H1 (cell line): ENCODE data around the gene GRM1. TPM values are rescaled to one million over a fixed set of nuclear protein-coding genes. Genes with fewer than 3 reads are reported as not detected.

Experiments
- CTCF ChIA-PET: fragments of 300-600 bp; sonication (Branson Sonifier 250); formaldehyde crosslinking; loops from one replicate; lab custom pipeline; 2021; ENCODE audit not compliant: partially characterized antibody; lab: Charles Lee
- POLR2A ChIA-PET: fragments of 300-600 bp; sonication (Branson Sonifier 250); formaldehyde crosslinking; loops from one replicate; lab custom pipeline; 2021; ENCODE audit warnings: inconsistent platforms; ENCODE audit not compliant: partially characterized antibody; lab: Charles Lee
- DNase-seq, 2 experiments: peaks; one replicate each; pipeline versions ENCODE4 v3.0.0 to v3.0.0-alpha.2; 2010 to 2022; ENCODE audit warnings: low spot score in 2 of 2, low read depth in 1 of 2, mixed read lengths in 1 of 2
- FAIRE-seq: peaks from 2 replicates; lab custom pipeline; 2011; peaks lifted over from hg19 to GRCh38; lab: Jason Lieb, UNC
- H2AFZ ChIP-seq: 2 replicates; pipeline ENCODE4 v1.8.1; 2012; ENCODE audit warnings: low read length, inconsistent platforms
- H2AK5ac ChIP-seq: 2 replicates; pipeline ENCODE4 v1.6.1; 2013; ENCODE audit warnings: low read depth, low read length
- H2BK120ac ChIP-seq: replicated peaks from 2 replicates; pipeline ENCODE3; 2013; ENCODE audit warnings: low read depth, low read length, inconsistent platforms
- H2BK12ac ChIP-seq: 2 replicates; pipeline ENCODE4 v1.6.1; 2013; ENCODE audit warnings: low read depth, low read length
- H2BK15ac ChIP-seq: 2 replicates; pipeline ENCODE4 v1.6.1; 2013; ENCODE audit warnings: low read length
- H2BK20ac ChIP-seq: 2 replicates; pipeline ENCODE4 v1.6.1; 2013; ENCODE audit warnings: low read length
- H2BK5ac ChIP-seq: 2 replicates; pipeline ENCODE4 v1.6.1; 2013; ENCODE audit warnings: low read depth, low read length
- H3K14ac ChIP-seq: 2 replicates; pipeline ENCODE4 v1.6.1; 2013; ENCODE audit warnings: inconsistent platforms; ENCODE audit not compliant: insufficient read length
- H3K18ac ChIP-seq: 2 replicates; pipeline ENCODE4 v1.6.1; 2013; ENCODE audit warnings: low read length; ENCODE audit errors: extremely low read depth
- H3K23ac ChIP-seq: 2 replicates; pipeline ENCODE4 v1.6.1; 2013; ENCODE audit warnings: inconsistent platforms; ENCODE audit not compliant: insufficient read length
- H3K23me2 ChIP-seq: 2 replicates; pipeline ENCODE4 v1.6.1; 2013; ENCODE audit warnings: low read depth, low read length
- H3K27ac ChIP-seq: 2 replicates; pipeline ENCODE4 v1.6.1; 2011; ENCODE audit warnings: low read depth, low read length, inconsistent platforms
- H3K27me3 ChIP-seq, 4 experiments: replicated peaks in 1 of 4; 1 replicate in 1 of 4; 2 replicates in 3 of 4; pipeline versions ENCODE4 v1.6.1 to v1.8.1; 2011 to 2013; ENCODE audit warnings: low read length in 3 of 4, mild to moderate bottlenecking in 3 of 4, inconsistent platforms in 2 of 4, mixed read lengths in 2 of 4, moderate library complexity in 1 of 4; ENCODE audit not compliant: control insufficient read depth in 3 of 4, insufficient read depth in 3 of 4; ENCODE audit errors: extremely low read depth in 1 of 4
- H3K36me3 ChIP-seq, 4 experiments: 2 replicates each; pipeline versions ENCODE4 v1.6.1 to v1.8.1; 2011 to 2013; ENCODE audit warnings: mild to moderate bottlenecking in 4 of 4, low read length in 3 of 4, moderate library complexity in 2 of 4, control low read depth in 1 of 4, inconsistent platforms in 1 of 4; ENCODE audit not compliant: insufficient read depth in 4 of 4, control insufficient read depth in 2 of 4
- H3K4ac ChIP-seq: replicated peaks from 2 replicates; pipeline ENCODE3; 2013; ENCODE audit warnings: low read length, low read depth, mixed read lengths, inconsistent platforms; ENCODE audit not compliant: insufficient read length
- H3K4me1 ChIP-seq, 4 experiments: replicated peaks in 1 of 4; 1 replicate in 1 of 4; 2 replicates in 3 of 4; pipeline versions ENCODE4 v1.6.1 to v1.8.1; 2011 to 2013; ENCODE audit warnings: low read length in 3 of 4, inconsistent platforms in 2 of 4, mixed read lengths in 1 of 4; ENCODE audit not compliant: insufficient read depth in 4 of 4, control insufficient read depth in 3 of 4
- H3K4me2 ChIP-seq, 2 experiments: 2 replicates each; pipeline versions ENCODE4 v1.6.1 to v1.8.1; 2011 to 2013; ENCODE audit warnings: low read depth in 2 of 2, low read length in 2 of 2, control low read depth in 1 of 2, inconsistent platforms in 1 of 2, mild to moderate bottlenecking in 1 of 2; ENCODE audit not compliant: insufficient read depth in 1 of 2
- H3K4me3 ChIP-seq, 4 experiments: fragments of 200-600, 300-600 bp in 1 of 4; sonication (generic), shearing (Covaris generic), sonication (Bioruptor Twin) in 1 of 4; 2 replicates each; pipeline versions ENCODE4 v1.5.1 to v1.8.1; 2011 to 2016; ENCODE audit warnings: low read length in 4 of 4, low read depth in 3 of 4, control low read depth in 2 of 4, inconsistent platforms in 2 of 4, mild to moderate bottlenecking in 2 of 4, mixed read lengths in 1 of 4, moderate library complexity in 1 of 4; ENCODE audit not compliant: insufficient read depth in 2 of 4; ENCODE audit errors: extremely low read depth in 1 of 4
- H3K56ac ChIP-seq: replicated peaks from 2 replicates; pipeline ENCODE3; 2013; ENCODE audit warnings: low read depth, mild to moderate bottlenecking, mixed read lengths, low read length, inconsistent platforms; ENCODE audit not compliant: insufficient read length
- H3K79me1 ChIP-seq: 2 replicates; pipeline ENCODE4 v1.6.1; 2013; ENCODE audit warnings: low read depth, low read length, control low read depth
- H3K79me2 ChIP-seq, 2 experiments: 2 replicates each; pipeline versions ENCODE4 v1.6.1 to v1.8.1; 2012 to 2013; ENCODE audit warnings: low read length in 2 of 2, mild to moderate bottlenecking in 2 of 2, inconsistent platforms in 1 of 2; ENCODE audit not compliant: insufficient read depth in 2 of 2, control insufficient read depth in 1 of 2
- H3K9ac ChIP-seq, 4 experiments: replicated peaks in 1 of 4; 1 replicate in 1 of 4; 2 replicates in 3 of 4; pipeline versions ENCODE4 v1.6.1 to v1.8.1; 2011 to 2013; ENCODE audit warnings: low read depth in 3 of 4, low read length in 3 of 4, control low read depth in 2 of 4, mild to moderate bottlenecking in 2 of 4, moderate library complexity in 2 of 4, inconsistent platforms in 1 of 4; ENCODE audit errors: extremely low read depth in 1 of 4
- H3K9me3 ChIP-seq, 2 experiments: 2 replicates each; pipeline versions ENCODE4 v1.6.1 to v1.8.1; 2012 to 2013; ENCODE audit warnings: mild to moderate bottlenecking in 2 of 2, moderate library complexity in 2 of 2, control low read depth in 1 of 2, inconsistent platforms in 1 of 2, low read depth in 1 of 2, low read length in 1 of 2, mixed read lengths in 1 of 2; ENCODE audit not compliant: insufficient read depth in 2 of 2
- H4K20me1 ChIP-seq, 2 experiments: replicated peaks in 1 of 2; 2 replicates each; pipeline versions ENCODE3 to v1.8.1; 2011 to 2013; ENCODE audit warnings: inconsistent platforms in 2 of 2, low read length in 2 of 2, mild to moderate bottlenecking in 1 of 2; ENCODE audit not compliant: insufficient read depth in 2 of 2, control insufficient read depth in 1 of 2
- H4K5ac ChIP-seq: 2 replicates; pipeline ENCODE4 v1.6.1; 2013; ENCODE audit warnings: low read length, low read depth, mixed read lengths, inconsistent platforms; ENCODE audit not compliant: insufficient read length
- H4K8ac ChIP-seq: 2 replicates; pipeline ENCODE4 v1.8.0; 2013; ENCODE audit warnings: mild to moderate bottlenecking, moderate library complexity, low read length, inconsistent platforms; ENCODE audit not compliant: insufficient read depth; ENCODE audit errors: extremely low read depth
- H4K91ac ChIP-seq: replicated peaks from 2 replicates; pipeline ENCODE3; 2013; ENCODE audit warnings: low read length, mixed read lengths, inconsistent platforms; ENCODE audit not compliant: insufficient read length
- POLR2AphosphoS5 ChIP-seq: IDR thresholded peaks from 2 replicates; pipeline ENCODE4 v1.6.1; 2011; ENCODE audit warnings: low read depth, low read length
- SAP30 ChIP-seq: fragments of 300-600 bp; sonication (generic); IDR thresholded peaks from 2 replicates; pipeline ENCODE4 v1.7.1; 2012; ENCODE audit warnings: low read length, moderate library complexity, mild to moderate bottlenecking, inconsistent platforms; ENCODE audit not compliant: insufficient read depth, insufficient replicate concordance
- SP2 ChIP-seq: IDR thresholded peaks from 2 replicates; pipeline ENCODE4 v1.6.1; 2012; ENCODE audit warnings: mild to moderate bottlenecking, low read length, inconsistent platforms
- YY1 ChIP-seq: IDR thresholded peaks from 2 replicates; pipeline ENCODE4 v1.6.1; 2011; ENCODE audit warnings: low read depth, mild to moderate bottlenecking, low read length
- WGBS, 2 experiments: shearing (Covaris generic) in 1 of 2; methylation state at CpG; one replicate each; pipeline versions ENCODE4 v1.1.6 to v1.1.7; 2013 to 2015; ENCODE audit warnings: low lambda C conversion rate in 2 of 2, mixed read lengths in 2 of 2, inconsistent platforms in 1 of 2, low coverage in 1 of 2, missing lambda C conversion rate in 1 of 2; ENCODE audit not compliant: insufficient replicate concordance in 2 of 2, insufficient coverage in 1 of 2, insufficient read length in 1 of 2; ENCODE audit errors: extremely low coverage in 1 of 2, missing lambda C conversion rate in 1 of 2; 5-methylcytosine and 5-hydroxymethylcytosine counted together
- polyA plus RNA-seq, 7 experiments: library from polyadenylated mRNA; depleted of rRNA in 3 of 7; stranded (reverse) in 5 of 7; unstranded in 2 of 7; fragments of >200 nt in 5 of 7; fragments of 200-250 nt in 2 of 7; gene quantifications; 1 replicate in 5 of 7; 2 replicates in 1 of 7; 4 replicates in 1 of 7; pipeline versions ENCODE4 v1.2.1 to v1.2.3, GENCODE V29; 2011 to 2013; ENCODE audit warnings: missing spikeins in 2 of 7, mixed read lengths in 2 of 7
- total RNA-seq: library from RNA; stranded (reverse); fragmentation: NEBNext Ultra II Directional; extraction: Animal tissue kit (Norgen Biotek cat#: 25700); gene quantifications from 2 replicates; pipeline ENCODE4 v1.2.1, GENCODE V29; 2021

The GRM1 gene
- total and polyA plus RNA-seq, 2 of the 8 experiments (the other 6 are each of a cell fraction or from before 2014, with no cell fraction given): 0.15 to 1.3 TPM

DNA sequence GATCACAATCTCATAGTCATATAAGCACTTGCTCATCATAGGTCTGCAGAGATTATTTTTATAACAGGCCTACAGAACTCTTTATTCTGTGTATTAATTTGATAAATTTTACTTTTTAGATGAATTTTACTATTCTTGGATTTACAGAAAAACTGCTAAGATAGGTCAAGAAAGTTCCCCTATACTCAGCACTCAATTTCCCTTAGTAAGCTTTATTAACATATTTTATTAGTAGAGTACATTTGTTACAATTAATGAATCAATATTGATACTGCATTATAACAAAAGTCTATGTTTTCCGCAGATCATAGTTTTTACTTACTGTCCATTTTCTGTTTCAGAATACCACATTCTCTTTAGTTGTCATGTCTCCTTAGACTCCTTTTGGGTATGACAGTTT is 148.9 kb downstream of the GRM1 start:
- Histone ChIP-seq H4K91ac (no peak overlapping the region), H3K4me3 (no peak overlapping the region), H2BK120ac (no peak overlapping the region), H3K79me1 (no peaks in the 10 kb centered on the region), H2BK20ac (no peak overlapping the region), H3K18ac (no peak overlapping the region), H3K14ac (no peak overlapping the region), H4K8ac (no peak overlapping the region), H4K5ac (no peak overlapping the region), H3K56ac (no peak overlapping the region), H2BK15ac (no peak overlapping the region), H3K9ac (no peak overlapping the region), H2AK5ac (no peak overlapping the region), H3K4ac (no peak overlapping the region), H4K20me1 (no peaks in the 10 kb centered on the region), H3K27ac (no peak overlapping the region), H3K79me2 (no peaks in the 10 kb centered on the region), H2BK12ac (no peak overlapping the region), H2BK5ac (no peak overlapping the region), H3K4me1 (no peaks in the 10 kb centered on the region), H3K9me3 (no peaks in the 10 kb centered on the region), H3K4me2 (no peak overlapping the region), H3K23ac (no peak overlapping the region), H3K36me3 (no peaks in the 10 kb centered on the region), H2AFZ (no peak overlapping the region), H3K23me2 (no peaks in the 10 kb centered on the region), H3K27me3 (no peaks in the 10 kb centered on the region)
- DNase-seq (no peak), FAIRE-seq (no peak)
- 85% methylated on average over 1 of the region's 1 CpG; no CpG with 5 or more reads in 1 of the 2 experiments for WGBS, 2 experiments
- ChIA-PET CTCF (no interaction called here), POLR2A (no interaction called here)
- no peak for TF ChIP-seq POLR2AphosphoS5
- no peak for TF ChIP-seq SAP30
- no peak for TF ChIP-seq SP2
- no peak for TF ChIP-seq YY1
